LHCN-M2 (cell line): Measurements from ENCODE around the gene C11orf21. TPM values are rescaled to one million over a fixed set of nuclear protein-coding genes. Genes with fewer than 3 reads are reported as not detected.
A peak's percentile ranks its signal among the peaks of the same experiment; 100 is the strongest.

Source experiments
- DNase-seq: peaks from one replicate; pipeline ENCODE4 v3.0.0-alpha.2; 2012; ENCODE audit warnings: low read depth
- total RNA-seq: library from RNA; depleted of rRNA; stranded (reverse); fragments of >200 nt; gene quantifications from 2 replicates; pipeline ENCODE4 v1.2.3, GENCODE V29; 2014

C11orf21 gene
- total RNA-seq, 1 experiment from 2014 or later = not detected

GRCh38 chr11:2271327-2272227 is 30.1 kb downstream of the C11orf21 start:
- no peak for DNase-seq

GRCh38 chr11:2271077-2271326 is 30.7 kb downstream of the C11orf21 start:
- no peak for DNase-seq

- no peak for DNase-seq
Observed at GRCh38 chr11:2270322-2271076, 31.2 kb downstream of the C11orf21 start, which contains the start of gene ASCL2. ASCL2 (minus strand) TSS chr11:2270588; CDS start chr11:2270332, 256 bp downstream.

GRCh38 chr11:2269601-2270321 is 32.0 kb downstream of the C11orf21 start:
- DNase-seq = peak; percentile 13

GRCh38 chr11:2268729-2269600 is 32.8 kb downstream of the C11orf21 start:
- no peak for DNase-seq

- no peak for DNase-seq
Observed at GRCh38 chr11:2267851-2268728, 33.6 kb downstream of the C11orf21 start.

GRCh38 chr11:2267306-2267850 is 34.3 kb downstream of the C11orf21 start:
- no peak for DNase-seq

GRCh38 chr11:2266586-2267305 is 35.0 kb downstream of the C11orf21 start:
- no peak for DNase-seq

GRCh38 chr11:2265854-2266585 is 35.7 kb downstream of the C11orf21 start:
- no peak for DNase-seq

GRCh38 chr11:2265396-2265795 is 36.3 kb downstream of the C11orf21 start:
- no peak for DNase-seq

GRCh38 chr11:2264366-2265053 is 37.2 kb downstream of the C11orf21 start:
- DNase-seq = no peak

GRCh38 chr11:2263724-2264360 is 37.9 kb downstream of the C11orf21 start:
- no peak for DNase-seq

- DNase-seq = no peak
Observed at GRCh38 chr11:2263071-2263565, 38.6 kb downstream of the C11orf21 start.

- DNase-seq = no peak
Observed at GRCh38 chr11:2262301-2263070, 39.2 kb downstream of the C11orf21 start.

- DNase-seq = no peak
Observed at GRCh38 chr11:2261436-2262230, 40.1 kb downstream of the C11orf21 start.
